MM.1S (cell line): ENCODE data around the gene RTN4RL1.

Experiments
- EZH2 ChIP-seq: fragments of 300-600 bp; sonication (generic); optimal IDR thresholded peaks from 2 replicates; pipeline ENCODE3; 2017; ENCODE audit warnings: low read depth, mild to moderate bottlenecking, antibody characterized with exemption, low read length, mixed read lengths
- EZH2phosphoT487 ChIP-seq: fragments of 300-600 bp; sonication (generic); IDR thresholded peaks from 2 replicates; pipeline ENCODE4 v1.6.1; 2018; ENCODE audit warnings: antibody characterized with exemption, low read length
- TF ChIP-seq, protein P1 (sequence below): fragments of 300-600 bp; sonication (generic); IDR thresholded peaks from 2 replicates; pipeline ENCODE4 v1.5.1; 2016; ENCODE audit warnings: antibody characterized with exemption, low read length, mixed read lengths

DNA sequence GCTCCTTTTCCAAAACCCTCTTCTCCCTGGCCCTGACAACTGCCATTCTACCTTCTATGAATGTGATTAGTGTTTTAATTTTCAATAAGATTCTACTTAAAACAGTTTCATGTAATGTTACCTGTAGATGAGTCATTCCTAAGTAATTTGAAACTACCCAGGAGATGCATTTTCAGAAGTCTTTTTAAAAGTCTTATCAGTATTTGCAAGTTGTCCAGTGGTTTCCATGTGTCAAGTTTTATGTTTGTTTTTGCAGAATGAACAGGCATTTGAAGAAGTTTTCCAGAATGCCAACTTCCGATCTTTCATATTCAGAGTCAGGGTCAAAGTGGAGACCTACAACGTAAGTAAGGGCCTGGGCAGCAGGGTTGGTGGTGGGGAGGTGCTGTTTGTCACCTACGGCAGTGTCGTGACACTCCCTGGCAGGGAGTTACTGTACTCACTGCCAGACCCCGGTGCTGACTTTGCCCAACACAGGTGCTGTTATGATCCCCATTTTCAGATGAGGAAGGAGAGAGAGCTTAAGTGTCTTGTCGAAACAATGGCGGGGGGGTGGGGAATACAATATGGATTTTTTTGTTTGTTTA, 130.3 kb downstream of the RTN4RL1 start:
- TF ChIP-seq, protein P1, sequence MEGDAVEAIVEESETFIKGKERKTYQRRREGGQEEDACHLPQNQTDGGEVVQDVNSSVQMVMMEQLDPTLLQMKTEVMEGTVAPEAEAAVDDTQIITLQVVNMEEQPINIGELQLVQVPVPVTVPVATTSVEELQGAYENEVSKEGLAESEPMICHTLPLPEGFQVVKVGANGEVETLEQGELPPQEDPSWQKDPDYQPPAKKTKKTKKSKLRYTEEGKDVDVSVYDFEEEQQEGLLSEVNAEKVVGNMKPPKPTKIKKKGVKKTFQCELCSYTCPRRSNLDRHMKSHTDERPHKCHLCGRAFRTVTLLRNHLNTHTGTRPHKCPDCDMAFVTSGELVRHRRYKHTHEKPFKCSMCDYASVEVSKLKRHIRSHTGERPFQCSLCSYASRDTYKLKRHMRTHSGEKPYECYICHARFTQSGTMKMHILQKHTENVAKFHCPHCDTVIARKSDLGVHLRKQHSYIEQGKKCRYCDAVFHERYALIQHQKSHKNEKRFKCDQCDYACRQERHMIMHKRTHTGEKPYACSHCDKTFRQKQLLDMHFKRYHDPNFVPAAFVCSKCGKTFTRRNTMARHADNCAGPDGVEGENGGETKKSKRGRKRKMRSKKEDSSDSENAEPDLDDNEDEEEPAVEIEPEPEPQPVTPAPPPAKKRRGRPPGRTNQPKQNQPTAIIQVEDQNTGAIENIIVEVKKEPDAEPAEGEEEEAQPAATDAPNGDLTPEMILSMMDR, result no peak
- TF ChIP-seq EZH2 (no peak), EZH2phosphoT487 (no peak)
